HepG2 (cell line): ENCODE measurements around the gene GRPEL2.

Source experiments
- POLR2A ChIP-seq, 2 experiments: IDR thresholded peaks; 2 replicates each; pipeline ENCODE4 v1.6.1; 2011; ENCODE audit warnings: low read depth in 2 of 2, low read length in 2 of 2, mild to moderate bottlenecking in 1 of 2, moderate library complexity in 1 of 2; ENCODE audit not compliant: insufficient read depth in 1 of 2
- SRSF1 ChIP-seq: fragments of 200-400 bp; formaldehyde crosslinking; optimal IDR thresholded peaks from 2 replicates; pipeline ENCODE3; 2017; ENCODE audit warnings: mild to moderate bottlenecking, low read depth, low read length, moderate library complexity
- ZSCAN20 ChIP-seq: sonication (generic); formaldehyde crosslinking; IDR thresholded peaks from 2 replicates; pipeline ENCODE4 v1.4.0; 2020; ENCODE audit warnings: missing genetic modification reagents, mild to moderate bottlenecking, borderline replicate concordance
- TF ChIP-seq, protein P1 (sequence below): IDR thresholded peaks from 2 replicates; pipeline ENCODE4 v1.6.1; 2012; ENCODE audit warnings: inconsistent platforms

GRCh38 chr5:149328177-149328576 lies 17.1 kb upstream of the GRPEL2 start:
- TF ChIP-seq SRSF1 (no peak), ZSCAN20 (CRISPR knock-in tag) (no peak), POLR2A (IDR thresholded peaks at IDR 0.05; ENCODE audit: insufficient read depth in 1 of 2, low read depth in 2 of 2, low read length in 2 of 2) (no peak)
- TF ChIP-seq, protein P1, sequence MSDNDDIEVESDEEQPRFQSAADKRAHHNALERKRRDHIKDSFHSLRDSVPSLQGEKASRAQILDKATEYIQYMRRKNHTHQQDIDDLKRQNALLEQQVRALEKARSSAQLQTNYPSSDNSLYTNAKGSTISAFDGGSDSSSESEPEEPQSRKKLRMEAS, result no peak
